RPMI8226 (cell line): ENCODE data around the gene UBE2D3.
"Not testable (repeated sequence)": the region's sequence is repeated elsewhere in the genome, so short reads cannot be mapped to it uniquely, and the experiment has no call there.

Experiments used
- DNase-seq: peaks from one replicate; pipeline ENCODE4 v3.0.0-alpha.2; 2015

Gene UBE2D3

DNA sequence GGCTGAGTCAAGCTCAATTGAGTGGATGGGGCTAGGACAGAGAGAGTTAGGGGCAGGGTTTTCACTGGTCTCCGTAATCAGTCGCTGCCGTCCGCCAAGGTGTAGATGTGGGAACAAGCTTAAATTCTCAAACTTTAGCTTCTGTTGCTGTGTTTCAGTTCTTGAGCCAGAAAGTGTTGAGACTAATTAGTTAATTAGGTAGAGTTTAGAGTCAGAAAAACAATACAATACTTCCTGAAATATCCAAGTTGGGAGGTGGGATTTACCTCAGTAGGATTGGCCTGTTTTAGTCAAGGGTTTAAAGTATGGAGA lies 1.1 kb upstream of the UBE2D3 start:
- no peak for DNase-seq

GRCh38 chr4:102827674-102828496 lies 534 bp upstream of the UBE2D3 start:
- peak; percentile 97 for DNase-seq

DNA sequence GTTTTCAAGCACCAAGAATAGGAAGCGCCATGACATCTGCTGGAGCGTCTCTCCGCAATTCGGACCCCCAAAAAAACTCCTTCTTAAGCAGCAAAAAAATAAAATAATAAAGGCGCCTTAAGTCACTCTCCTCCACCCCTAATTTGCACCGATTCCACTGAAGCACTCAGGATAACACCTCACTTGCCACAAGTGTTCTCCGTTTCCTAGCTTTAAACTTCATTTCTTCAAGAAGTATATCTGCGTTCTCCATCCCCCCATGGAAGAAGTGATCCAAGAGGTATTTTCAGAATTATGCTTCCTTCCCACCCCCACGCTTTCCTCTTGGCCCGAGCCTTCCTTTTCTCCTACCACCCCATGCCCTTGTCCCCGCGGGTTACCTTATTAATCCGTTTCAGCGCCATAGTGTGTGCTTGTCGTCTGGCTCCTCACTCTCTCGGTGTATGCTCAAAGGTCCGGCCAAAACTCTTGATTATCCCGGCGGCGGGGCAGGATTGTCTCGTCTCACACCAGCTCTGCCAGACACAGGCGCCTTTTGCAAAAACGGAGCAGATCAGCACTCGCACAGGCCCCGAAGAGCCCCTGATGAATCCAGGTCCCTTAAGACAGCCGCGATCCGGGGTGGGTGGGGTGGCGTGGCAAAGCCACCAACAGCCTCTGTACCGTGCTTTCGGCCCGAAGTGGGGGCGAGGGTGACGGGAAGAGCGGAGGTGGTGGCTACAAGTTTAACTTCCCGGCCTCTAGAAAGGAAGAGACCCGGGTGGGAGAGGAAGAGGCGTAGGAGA lies 1.1 kb downstream of the UBE2D3 start:
- no peak for DNase-seq

DNA sequence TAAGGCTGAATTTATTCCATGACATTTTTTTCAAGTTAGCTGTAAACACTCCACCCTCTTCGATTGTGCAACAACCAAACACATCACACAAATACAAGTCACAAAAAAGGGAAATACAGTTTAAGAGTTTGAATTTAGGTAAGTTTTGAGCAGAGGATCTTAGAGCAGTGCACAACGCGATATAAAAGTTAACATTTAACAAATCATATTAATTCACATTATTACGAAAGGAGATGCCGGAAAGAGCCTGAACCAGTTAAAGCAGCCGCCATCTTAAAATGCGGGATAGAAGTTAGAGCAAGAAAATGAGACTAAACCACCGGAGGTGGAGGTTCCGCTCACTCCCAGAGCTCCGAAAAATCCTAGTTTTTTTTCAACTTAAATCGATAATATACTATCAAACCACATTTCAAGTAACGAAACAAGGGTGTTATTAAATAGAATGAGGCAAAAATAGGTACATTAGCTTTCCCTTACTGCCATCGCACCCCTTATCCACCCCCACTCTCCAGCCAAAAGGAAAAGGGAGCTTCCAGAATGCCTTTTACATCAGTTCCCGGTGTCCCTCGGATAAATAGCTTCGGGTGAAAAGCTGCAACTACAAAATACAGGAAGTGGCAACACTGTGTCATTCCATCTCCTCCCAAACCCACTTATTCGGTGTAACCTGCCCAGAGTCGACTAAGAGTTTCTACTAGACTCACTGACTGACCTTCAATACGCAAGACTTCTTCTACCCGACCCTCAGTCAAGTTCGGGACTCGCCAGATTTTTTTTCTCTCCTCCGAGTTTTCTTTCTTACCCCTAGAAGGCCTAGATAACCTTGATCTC lies 1.9 kb downstream of the UBE2D3 start:
- DNase-seq: peak; percentile 47

- no peak for DNase-seq
Observed at GRCh38 chr4:102824398-102824797, 3.0 kb downstream of the UBE2D3 start.

DNA sequence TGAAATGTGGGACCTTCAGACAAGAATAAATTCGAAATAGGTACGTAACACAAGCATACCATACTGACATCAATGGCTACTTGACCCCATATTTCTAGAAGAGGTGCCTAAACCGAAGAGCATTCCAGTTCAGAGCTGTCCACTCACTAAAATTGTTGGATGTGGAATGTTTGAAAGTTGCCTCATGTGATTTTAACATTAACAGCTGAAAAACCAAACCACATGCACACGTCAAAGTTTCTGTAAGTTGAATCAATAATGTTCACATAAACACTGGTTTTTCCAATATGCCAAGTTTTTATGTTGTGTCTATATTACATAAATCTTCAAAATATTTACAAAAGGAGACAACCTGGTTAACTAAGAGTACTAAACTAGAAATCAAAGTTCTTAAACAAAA lies 3.5 kb downstream of the UBE2D3 start:
- DNase-seq: no peak

DNA sequence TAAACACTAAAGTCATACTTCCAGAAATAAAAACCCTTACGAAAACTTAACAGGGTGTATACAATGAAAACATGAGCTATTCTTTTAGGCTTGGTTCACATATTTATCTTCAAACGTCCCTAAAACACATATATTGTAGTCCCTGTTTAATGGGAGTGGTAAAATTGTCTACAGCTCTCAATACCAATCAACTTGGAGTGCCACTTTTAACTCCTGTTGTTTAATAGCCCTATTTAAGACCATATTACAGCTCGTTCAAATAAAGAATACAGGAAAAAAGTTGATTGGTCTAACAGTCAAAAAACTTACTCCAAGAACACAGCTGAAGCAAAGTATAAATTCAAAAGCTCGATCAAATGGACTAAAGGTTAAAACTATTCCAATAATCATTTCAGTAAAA lies 3.9 kb downstream of the UBE2D3 start:
- DNase-seq: no peak

- DNase-seq: no peak
Observed at GRCh38 chr4:102819588-102820365, 7.6 kb downstream of the UBE2D3 start.

- DNase-seq: not testable (repeated sequence)
Observed at GRCh38 chr4:102819100-102819499, 8.3 kb downstream of the UBE2D3 start.

- DNase-seq: no peak
Observed at GRCh38 chr4:102817613-102818268, 9.6 kb downstream of the UBE2D3 start.

GRCh38 chr4:102817021-102817605 lies 10.2 kb downstream of the UBE2D3 start:
- DNase-seq: no peak

DNA sequence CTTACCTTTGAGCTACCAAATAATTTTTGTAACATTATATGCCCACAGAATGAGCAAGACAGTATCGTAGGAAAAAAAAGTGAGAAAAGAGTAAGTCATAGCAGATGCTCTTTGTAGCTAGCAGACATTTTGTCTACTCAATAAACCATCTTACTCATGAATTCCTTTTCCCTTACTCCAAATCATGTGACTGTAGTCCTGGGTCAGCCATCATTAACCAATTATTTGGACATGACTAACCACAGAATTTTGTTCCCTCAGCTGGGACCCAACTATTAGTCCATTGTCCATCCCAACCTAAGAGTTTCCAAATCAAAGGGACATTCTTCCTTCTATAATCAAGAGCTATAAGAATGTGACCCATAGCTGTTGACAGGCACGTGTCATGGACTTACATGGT lies 11.4 kb downstream of the UBE2D3 start:
- DNase-seq: no peak

DNA sequence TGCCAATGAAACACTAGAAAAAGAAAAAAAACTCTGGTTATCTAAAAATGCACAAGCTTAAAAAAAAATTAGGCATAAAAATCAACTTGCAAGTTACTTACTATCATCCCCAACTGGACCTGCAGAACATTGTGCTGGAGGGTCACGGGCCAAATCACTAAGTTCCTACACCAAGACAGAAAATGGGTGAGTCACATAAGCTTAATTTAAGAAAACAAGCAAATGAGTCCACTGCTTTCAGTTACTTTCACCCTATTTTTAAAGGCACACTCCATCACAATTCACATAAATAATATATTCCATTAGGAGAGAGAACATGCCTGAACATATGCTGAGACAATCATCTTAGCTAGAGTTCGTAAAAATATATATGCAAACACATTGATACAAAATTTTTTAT lies 17.7 kb downstream of the UBE2D3 start:
- DNase-seq: no peak

GRCh38 chr4:102809190-102809589 lies 18.2 kb downstream of the UBE2D3 start:
- DNase-seq: no peak

GRCh38 chr4:102808009-102808408 lies 19.3 kb downstream of the UBE2D3 start:
- DNase-seq: no peak

- no peak for DNase-seq
Observed at GRCh38 chr4:102807345-102807744, 20.0 kb downstream of the UBE2D3 start.

DNA sequence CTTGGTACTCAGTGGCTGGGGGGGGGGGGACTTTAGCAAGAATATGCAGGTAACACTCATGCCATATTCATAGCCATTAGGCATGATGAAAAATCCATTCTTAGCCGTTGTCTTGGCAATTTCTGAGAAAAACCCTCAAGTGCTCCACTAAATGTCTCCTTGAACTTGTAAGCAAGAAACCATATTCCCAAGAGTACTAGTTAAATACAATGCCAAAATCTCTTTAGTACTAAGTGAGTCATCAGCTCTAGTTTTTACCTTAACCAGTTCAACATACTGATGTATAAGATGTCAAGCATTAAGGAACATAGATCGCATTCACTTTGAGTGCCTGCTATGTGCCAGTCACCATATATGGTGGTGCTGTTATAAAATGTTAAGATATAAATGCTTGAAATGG lies 27.5 kb downstream of the UBE2D3 start:
- DNase-seq: no peak

DNA sequence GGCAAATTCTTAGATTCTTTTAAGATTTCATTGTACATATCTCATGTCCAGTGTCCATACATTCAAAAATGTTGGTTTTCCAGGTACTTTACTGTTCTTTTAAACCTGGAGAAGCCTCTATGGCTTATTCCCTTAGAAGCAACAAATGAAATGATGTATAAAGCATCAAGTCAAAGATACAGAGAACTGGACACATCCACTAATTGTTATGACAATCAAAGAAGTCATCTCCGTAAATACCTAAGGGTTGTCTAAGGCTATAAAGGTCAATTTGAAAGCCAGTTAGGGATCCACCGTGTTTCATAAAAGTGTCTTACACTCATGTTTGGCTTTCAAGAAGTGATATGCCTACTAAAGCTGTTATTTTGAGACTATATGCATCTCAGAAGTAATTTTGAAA lies 32.4 kb downstream of the UBE2D3 start:
- DNase-seq: no peak

DNA sequence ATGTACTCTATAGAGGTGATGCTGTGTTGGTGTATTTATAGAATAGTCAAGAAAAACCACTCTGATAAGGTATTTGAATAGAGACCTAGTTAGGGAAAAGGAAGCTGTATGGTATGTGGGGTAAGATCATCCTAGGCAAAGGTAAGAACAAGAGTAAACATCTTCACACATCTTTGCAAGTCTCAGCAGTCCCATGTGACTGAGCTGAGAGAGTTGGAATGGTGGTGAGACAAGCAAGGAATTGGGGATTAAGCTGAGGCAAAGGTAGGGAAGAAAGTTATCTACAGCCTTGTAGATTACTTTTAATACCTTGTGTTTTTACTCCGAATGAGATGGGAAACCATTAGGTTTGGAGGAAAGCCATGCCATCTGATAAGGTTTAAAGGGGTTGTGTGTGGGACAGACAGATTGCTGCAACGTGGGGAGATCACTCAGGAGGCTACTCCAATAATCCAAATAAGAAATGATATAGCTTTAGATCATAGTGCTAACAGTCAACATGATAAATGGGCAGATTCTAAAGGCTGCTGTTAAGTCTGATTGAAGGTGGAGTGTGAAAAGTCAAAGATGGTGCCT lies 34.9 kb downstream of the UBE2D3 start:
- no peak for DNase-seq

- DNase-seq: no peak
Observed at GRCh38 chr4:102791318-102791835, 36.0 kb downstream of the UBE2D3 start.

DNA sequence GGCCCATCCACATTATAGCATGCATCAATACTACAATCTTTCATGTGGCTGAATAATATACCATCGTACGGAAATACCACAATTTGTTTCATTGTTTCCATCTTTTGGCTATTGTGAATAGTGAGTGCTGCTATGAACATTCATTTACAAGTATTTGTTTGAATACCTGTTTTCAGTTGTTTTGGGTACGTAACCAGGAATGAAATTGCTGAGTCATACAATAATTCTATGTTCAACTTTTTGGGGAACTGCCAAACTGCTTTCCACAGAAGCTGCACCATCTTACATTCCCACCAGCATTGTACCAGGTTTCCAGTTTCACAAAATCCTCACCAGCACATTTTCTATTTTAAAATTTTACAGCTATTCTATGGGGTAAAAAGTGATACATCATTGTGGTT lies 38.0 kb downstream of the UBE2D3 start:
- peak; percentile 25 for DNase-seq
